CD4-positive, alpha-beta T cell (primary cell): ENCODE data around the gene RNF39. TPM values are rescaled to one million over a fixed set of nuclear protein-coding genes. Genes with fewer than 3 reads are reported as not detected.

Source experiments
- ATAC-seq: fragments of 200-7000 bp; cut with Tn5 transposase; one replicate; pipeline ENCODE4 v1.10.0; 2022; ENCODE audit warnings: mild to moderate bottlenecking; ENCODE audit not compliant: poor library complexity
- CTCF ChIA-PET: fragments of 350-600 bp; sonication (Branson Sonifier 250); formaldehyde crosslinking; loops from one replicate; lab custom pipeline; 2021; ENCODE audit warnings: antibody characterized with exemption, inconsistent platforms; lab: Charles Lee
- POLR2A ChIA-PET: fragments of 350-600 bp; sonication (Branson Sonifier 250); formaldehyde crosslinking; loops from one replicate; lab custom pipeline; 2021; ENCODE audit warnings: antibody characterized with exemption, inconsistent platforms; lab: Charles Lee
- DNase-seq, 14 experiments: peaks; one replicate each; pipeline ENCODE4 v3.0.0-alpha.2; 2013 to 2020; ENCODE audit warnings: mixed read lengths in 2 of 14
- H3K27ac ChIP-seq, 2 donors: one replicate each; pipeline versions ENCODE4 v1.5.1 to v1.7.0; 2013; ENCODE audit warnings: low read length in 2 of 2, low read depth in 1 of 2, mild to moderate bottlenecking in 1 of 2
- H3K27me3 ChIP-seq, 2 experiments: 1 replicate in 1 of 2; 2 replicates in 1 of 2; pipeline versions ENCODE4 v1.6.1 to v1.7.0; 2013; ENCODE audit warnings: low read length in 2 of 2, control low read depth in 1 of 2, mild to moderate bottlenecking in 1 of 2, moderate library complexity in 1 of 2; ENCODE audit not compliant: insufficient read depth in 2 of 2, control insufficient read depth in 1 of 2
- H3K36me3 ChIP-seq: one replicate; pipeline ENCODE4 v1.6.1; 2013; ENCODE audit warnings: low read length, control low read depth; ENCODE audit not compliant: insufficient read depth
- H3K4me1 ChIP-seq: one replicate; pipeline ENCODE4 v1.6.1; 2013; ENCODE audit warnings: low read length, control low read depth; ENCODE audit not compliant: insufficient read depth
- H3K4me3 ChIP-seq: one replicate; pipeline ENCODE4 v1.5.1; 2013; ENCODE audit warnings: mild to moderate bottlenecking, low read length, moderate library complexity
- H3K9me3 ChIP-seq, 2 experiments: 1 replicate in 1 of 2; 2 replicates in 1 of 2; pipeline versions ENCODE4 v1.6.1 to v1.7.0; 2013; ENCODE audit warnings: low read length in 2 of 2, mild to moderate bottlenecking in 2 of 2, control low read depth in 1 of 2, moderate library complexity in 1 of 2; ENCODE audit not compliant: control insufficient read depth in 1 of 2, insufficient read depth in 1 of 2
- H3K27ac Mint-ChIP-seq: one replicate; pipeline ENCODE4 v1.8.0; 2020; ENCODE audit warnings: mixed read lengths
- H3K27me3 Mint-ChIP-seq: one replicate; pipeline ENCODE4 v1.8.0; 2021; ENCODE audit warnings: mixed read lengths
- H3K36me3 Mint-ChIP-seq: one replicate; pipeline ENCODE4 v1.8.0; 2021; ENCODE audit warnings: low read depth, mixed read lengths
- H3K4me1 Mint-ChIP-seq: one replicate; pipeline ENCODE4 v1.8.0; 2021; ENCODE audit warnings: low read depth, mixed read lengths
- H3K4me3 Mint-ChIP-seq: one replicate; pipeline ENCODE4 v1.8.0; 2020; ENCODE audit warnings: mild to moderate bottlenecking, mixed read lengths
- H3K9me3 Mint-ChIP-seq: one replicate; pipeline ENCODE4 v1.8.0; 2020; ENCODE audit warnings: mixed read lengths
- intact Hi-C, 2 experiments: fragments of 100-400 bp; cut with DNase I in 1 of 2; cut with micrococcal nuclease in 1 of 2; formaldehyde crosslinking; loops; one replicate each; pipeline versions ENCODE4 v1.15.1 to v1.9.0; 2023 to 2025; cut with DNase I, micrococcal nuclease
- total RNA-seq, 174 experiments: library from RNA in 2 of 174; stranded (reverse) in 2 of 174; gene quantifications; one replicate each; pipeline ENCODE4 v1.2.3 and lab custom pipeline; 2021 to 2026
- TF ChIP-seq, protein P1 (sequence below): fragments of 200-600 bp; IDR thresholded peaks from one replicate; pipeline ENCODE4 v1.8.0; 2022; ENCODE audit warnings: antibody characterized with exemption, mild to moderate bottlenecking

The RNF39 gene
- total RNA-seq, 2 experiments from 2014 or later = not detected

DNA sequence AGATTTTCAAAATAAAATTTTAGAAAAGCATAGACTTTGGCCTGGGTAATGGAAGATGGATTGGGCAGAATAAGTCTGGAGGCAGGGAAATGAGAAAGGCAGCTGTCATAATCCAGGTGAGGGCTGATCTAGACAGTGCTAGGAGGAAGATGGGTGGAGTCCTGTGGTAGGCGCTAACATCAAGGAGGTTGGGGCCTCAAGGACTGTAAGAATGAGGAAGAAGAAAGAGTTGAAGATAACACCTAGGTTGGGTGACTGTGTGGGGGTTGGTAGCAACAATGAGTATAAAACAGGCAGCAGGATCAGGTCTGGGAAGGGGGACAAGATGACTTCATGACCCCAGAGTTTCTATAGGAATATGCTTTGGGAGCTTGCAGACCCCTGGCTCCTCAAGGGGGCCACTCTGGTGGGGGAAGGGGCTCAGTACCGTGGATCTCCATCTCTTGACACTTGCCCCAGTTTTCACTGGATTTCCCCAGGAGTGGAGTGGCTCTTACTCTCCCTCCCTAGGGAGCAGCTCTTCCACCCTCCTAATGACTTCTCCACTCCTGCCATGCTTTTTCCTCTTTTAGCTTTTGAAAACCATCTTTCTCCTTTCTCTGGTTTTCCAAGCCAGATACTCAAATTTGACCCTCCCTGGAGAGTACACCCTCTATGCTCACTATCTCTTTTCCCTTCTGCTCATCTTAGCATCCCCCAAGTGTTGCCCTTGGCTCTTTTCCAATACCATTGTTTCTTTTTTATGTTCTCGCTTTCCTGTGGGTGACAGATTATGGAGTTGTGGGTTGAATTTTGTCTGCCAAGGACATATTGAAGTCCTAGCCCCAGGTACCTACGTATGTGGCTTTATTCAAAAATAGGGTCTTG lies 22.6 kb upstream of the RNF39 start:
- intact Hi-C loops = loop anchor here in 1 of 2 experiments (2.0 kb wide), 1 partner anchor 21 kb away; no protein-coding TSS in a partner anchor
- Mint-ChIP-seq H3K36me3 (no peaks in the 10 kb centered on the region), H3K9me3 (no peaks in the 10 kb centered on the region), H3K4me3 (peak overlapping the region; percentile 7), H3K4me1 (peaks cover 53% of the 10 kb centered on the region), H3K27me3 (peaks cover 70% of the 10 kb centered on the region), H3K27ac (no peak overlapping the region)
- ATAC-seq = peak; percentile 64
- POLR2A ChIA-PET = no interaction called here
- peak in 4 of 14 experiments; percentile 18 to 52 (median 39) for DNase-seq
- no peak overlapping the region for H3K27ac ChIP-seq
- H3K36me3 ChIP-seq = no peaks in the 10 kb centered on the region
- H3K9me3 ChIP-seq = no peaks in the 10 kb centered on the region
- no peak overlapping the region for H3K4me3 ChIP-seq
- peaks cover 42% of the 10 kb centered on the region for H3K4me1 ChIP-seq
- H3K27me3 ChIP-seq = peaks cover 11 to 25% of the 10 kb centered on the region in 2 experiments
- CTCF ChIA-PET = interaction anchor here (2.9 kb wide), 1 partner anchor 32 kb away, joined by 12 read pairs; no protein-coding TSS in a partner anchor
- TF ChIP-seq, protein P1, sequence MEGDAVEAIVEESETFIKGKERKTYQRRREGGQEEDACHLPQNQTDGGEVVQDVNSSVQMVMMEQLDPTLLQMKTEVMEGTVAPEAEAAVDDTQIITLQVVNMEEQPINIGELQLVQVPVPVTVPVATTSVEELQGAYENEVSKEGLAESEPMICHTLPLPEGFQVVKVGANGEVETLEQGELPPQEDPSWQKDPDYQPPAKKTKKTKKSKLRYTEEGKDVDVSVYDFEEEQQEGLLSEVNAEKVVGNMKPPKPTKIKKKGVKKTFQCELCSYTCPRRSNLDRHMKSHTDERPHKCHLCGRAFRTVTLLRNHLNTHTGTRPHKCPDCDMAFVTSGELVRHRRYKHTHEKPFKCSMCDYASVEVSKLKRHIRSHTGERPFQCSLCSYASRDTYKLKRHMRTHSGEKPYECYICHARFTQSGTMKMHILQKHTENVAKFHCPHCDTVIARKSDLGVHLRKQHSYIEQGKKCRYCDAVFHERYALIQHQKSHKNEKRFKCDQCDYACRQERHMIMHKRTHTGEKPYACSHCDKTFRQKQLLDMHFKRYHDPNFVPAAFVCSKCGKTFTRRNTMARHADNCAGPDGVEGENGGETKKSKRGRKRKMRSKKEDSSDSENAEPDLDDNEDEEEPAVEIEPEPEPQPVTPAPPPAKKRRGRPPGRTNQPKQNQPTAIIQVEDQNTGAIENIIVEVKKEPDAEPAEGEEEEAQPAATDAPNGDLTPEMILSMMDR = no peak

DNA sequence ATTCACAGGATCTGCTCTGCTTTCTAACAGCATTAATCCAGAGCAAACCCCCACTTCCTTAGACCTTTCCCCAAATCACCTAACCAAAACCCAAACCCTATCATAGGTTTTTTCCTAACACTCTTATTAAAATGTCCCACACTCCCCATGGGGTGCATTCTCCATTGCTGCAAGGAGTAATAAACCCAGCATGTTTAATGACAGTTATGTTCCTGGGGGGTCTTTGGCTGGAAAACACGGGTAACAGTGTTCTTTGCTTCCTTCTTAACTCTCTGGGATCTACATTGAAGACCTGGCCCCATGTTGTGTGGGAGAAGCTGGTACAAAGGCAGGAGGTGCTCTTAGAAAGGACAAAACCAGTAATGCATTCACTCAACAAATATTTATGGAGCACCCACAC lies 21.3 kb upstream of the RNF39 start:
- no peaks in the 10 kb centered on the region for H3K36me3 Mint-ChIP-seq

DNA sequence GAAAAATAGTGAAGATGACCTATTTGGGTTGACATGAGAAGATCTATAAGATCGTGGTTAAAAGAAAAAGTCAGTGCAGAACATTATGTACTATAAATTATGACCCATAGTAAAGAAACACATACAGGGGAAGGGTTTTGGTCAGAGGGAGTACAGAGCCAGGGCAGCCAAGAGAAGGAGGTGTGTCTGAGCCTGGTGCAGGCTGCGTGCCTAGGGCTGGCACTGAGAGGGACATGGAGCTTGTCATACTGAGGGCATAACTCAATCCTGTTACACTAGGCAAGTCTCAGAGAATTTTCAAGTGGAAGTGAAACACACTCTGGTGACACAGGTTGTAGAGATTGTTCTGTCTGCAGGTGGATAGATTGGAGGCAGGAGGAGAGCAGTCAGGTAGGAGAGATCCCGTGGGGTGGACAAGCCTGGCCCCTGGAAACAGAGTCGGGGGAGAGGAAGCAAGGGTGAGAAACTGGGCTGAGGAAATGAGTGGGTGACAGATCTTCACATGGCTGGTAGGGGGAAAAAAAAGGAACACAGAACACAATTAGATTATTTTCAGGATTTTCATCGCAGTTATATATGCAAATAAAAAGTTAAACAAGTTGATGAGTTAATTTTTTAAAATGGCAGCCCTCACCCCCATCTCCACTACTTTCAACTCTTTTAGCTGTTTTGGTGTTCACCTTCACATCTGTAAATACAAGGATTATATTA lies 18.5 kb upstream of the RNF39 start:
- Histone ChIP-seq H3K4me3 (no peak overlapping the region), H3K4me1 (peaks cover 10% of the 10 kb centered on the region), H3K36me3 (no peaks in the 10 kb centered on the region), H3K27me3 (peaks cover 20 to 31% of the 10 kb centered on the region in 2 experiments), H3K27ac (no peak overlapping the region), H3K9me3 (no peaks in the 10 kb centered on the region)
- Mint-ChIP-seq H3K36me3 (no peaks in the 10 kb centered on the region), H3K4me3 (no peak overlapping the region), H3K27me3 (peaks cover 86% of the 10 kb centered on the region), H3K27ac (no peak overlapping the region), H3K4me1 (peaks cover 18% of the 10 kb centered on the region), H3K9me3 (no peaks in the 10 kb centered on the region)
- ChIA-PET CTCF (interaction anchor here (0.6 to 1.3 kb wide), 3 partner anchors 9 to 37 kb away, joined by 3 to 6 read pairs (median 5); no protein-coding TSS in a partner anchor), POLR2A (interaction anchor here (0.6 kb wide), 1 partner anchor 65 kb away, joined by 3 read pairs; no protein-coding TSS in a partner anchor)
- no peak for DNase-seq
- TF ChIP-seq, protein P1 = no peak
- intact Hi-C loops = no loop called here
- no peak for ATAC-seq

More for the DNA sequence above, 21.3 kb upstream of the RNF39 start:
- H3K4me3 Mint-ChIP-seq = no peak overlapping the region
- H3K9me3 Mint-ChIP-seq = no peaks in the 10 kb centered on the region
- intact Hi-C loops = loop anchor here in 1 of 2 experiments (2.0 kb wide), 1 partner anchor 20 kb away; no protein-coding TSS in a partner anchor
- POLR2A ChIA-PET = no interaction called here
- TF ChIP-seq, protein P1 = no peak
- Histone ChIP-seq H3K27ac (no peak overlapping the region), H3K4me3 (no peak overlapping the region), H3K36me3 (no peaks in the 10 kb centered on the region), H3K27me3 (peaks cover 20 to 29% of the 10 kb centered on the region in 2 experiments), H3K9me3 (no peaks in the 10 kb centered on the region), H3K4me1 (peaks cover 29% of the 10 kb centered on the region)
- no peak overlapping the region for H3K27ac Mint-ChIP-seq
- DNase-seq = no peak
- H3K4me1 Mint-ChIP-seq = peaks cover 42% of the 10 kb centered on the region
- ATAC-seq = no peak
- H3K27me3 Mint-ChIP-seq = peaks cover 80% of the 10 kb centered on the region
- CTCF ChIA-PET = interaction anchor here (2.9 kb wide), 1 partner anchor 34 kb away, joined by 12 read pairs; no protein-coding TSS in a partner anchor
